Transverse colon (tissue), 3 donors: ENCODE measurements around the gene TMED6.

Experiments
- CTCF ChIP-seq, 5 experiments: fragments of 200-600 bp in 3 of 5; fragments of 450-650 bp in 2 of 5; sonication (generic) in 3 of 5; IDR thresholded peaks; 1 replicate in 2 of 5; 2 replicates in 3 of 5; pipeline ENCODE4 v1.5.1; 2016 to 2017; ENCODE audit warnings: antibody characterized with exemption in 5 of 5, inconsistent platforms in 3 of 5, mild to moderate bottlenecking in 2 of 5, moderate library complexity in 1 of 5
- EP300 ChIP-seq: sonication (generic); formaldehyde crosslinking; IDR thresholded peaks from one replicate; pipeline ENCODE4 v1.6.1; 2017; ENCODE audit warnings: antibody characterized with exemption, low read depth
- POLR2A ChIP-seq: fragments of 450-650 bp; IDR thresholded peaks from one replicate; pipeline ENCODE4 v1.6.1; 2016; ENCODE audit warnings: antibody characterized with exemption, mild to moderate bottlenecking, moderate library complexity

GRCh38 chr16:69325784-69326171, 25.8 kb downstream of the TMED6 start:
- TF ChIP-seq CTCF (IDR thresholded peaks at IDR 0.05) (no peak), EP300 (no peak), POLR2A (no peak)
